OCI-LY3 (cell line): ENCODE data around the gene PGRMC1.

ENCODE experiments used
- EZH2phosphoT487 ChIP-seq: fragments of 200-600 bp; shearing (Covaris generic); IDR thresholded peaks from 2 replicates; pipeline ENCODE4 v1.6.1; 2018; ENCODE audit warnings: antibody characterized with exemption, mixed run types, low read depth
- TF ChIP-seq, protein P1 (sequence below): fragments of 200-600, 300-600 bp; sonication (generic); IDR thresholded peaks from 2 replicates; pipeline ENCODE4 v1.5.1; 2014; ENCODE audit warnings: antibody characterized with exemption, low read length, low read depth

- TF ChIP-seq, protein P1, sequence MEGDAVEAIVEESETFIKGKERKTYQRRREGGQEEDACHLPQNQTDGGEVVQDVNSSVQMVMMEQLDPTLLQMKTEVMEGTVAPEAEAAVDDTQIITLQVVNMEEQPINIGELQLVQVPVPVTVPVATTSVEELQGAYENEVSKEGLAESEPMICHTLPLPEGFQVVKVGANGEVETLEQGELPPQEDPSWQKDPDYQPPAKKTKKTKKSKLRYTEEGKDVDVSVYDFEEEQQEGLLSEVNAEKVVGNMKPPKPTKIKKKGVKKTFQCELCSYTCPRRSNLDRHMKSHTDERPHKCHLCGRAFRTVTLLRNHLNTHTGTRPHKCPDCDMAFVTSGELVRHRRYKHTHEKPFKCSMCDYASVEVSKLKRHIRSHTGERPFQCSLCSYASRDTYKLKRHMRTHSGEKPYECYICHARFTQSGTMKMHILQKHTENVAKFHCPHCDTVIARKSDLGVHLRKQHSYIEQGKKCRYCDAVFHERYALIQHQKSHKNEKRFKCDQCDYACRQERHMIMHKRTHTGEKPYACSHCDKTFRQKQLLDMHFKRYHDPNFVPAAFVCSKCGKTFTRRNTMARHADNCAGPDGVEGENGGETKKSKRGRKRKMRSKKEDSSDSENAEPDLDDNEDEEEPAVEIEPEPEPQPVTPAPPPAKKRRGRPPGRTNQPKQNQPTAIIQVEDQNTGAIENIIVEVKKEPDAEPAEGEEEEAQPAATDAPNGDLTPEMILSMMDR, result no peak
- no peak for TF ChIP-seq EZH2phosphoT487
Observed at GRCh38 chrX:119288890-119289393, 52.9 kb downstream of the PGRMC1 start.
